ENCODE data around the gene MTA3.

The MTA3 gene

DNA sequence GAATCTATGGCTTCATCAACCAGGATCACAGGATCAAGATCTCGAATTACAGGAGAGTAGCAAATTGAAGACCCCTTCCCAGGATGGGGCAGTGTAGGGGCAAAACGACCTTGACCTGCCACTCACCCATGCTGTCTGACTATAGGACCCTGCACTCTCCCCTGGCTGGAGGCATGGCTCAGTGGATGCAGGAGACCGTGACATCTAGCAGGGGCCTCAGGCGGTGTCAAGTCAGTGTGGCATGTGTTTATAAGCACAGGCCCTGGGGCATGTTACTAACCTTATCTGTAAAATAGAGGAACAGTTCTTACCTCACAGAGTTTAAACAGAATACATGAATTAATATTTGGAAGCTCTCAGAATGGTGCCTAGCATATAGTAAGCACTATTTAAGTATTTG lies 220.4 kb downstream of the MTA3 start:
- no peaks in the 10 kb centered on the region for H3K79me2 ChIP-seq (ENCODE audit: insufficient read depth, low read length)
- no peak overlapping the region for H3K9ac ChIP-seq (ENCODE audit: low read depth, low read length, poor library complexity, severe bottlenecking)
- H3K4me1 ChIP-seq (ENCODE audit: insufficient read depth, low read length, poor library complexity, severe bottlenecking): peaks cover 7% of the 10 kb centered on the region
- H3K9me3 ChIP-seq (ENCODE audit: insufficient read depth, low read depth, low read length): no peaks in the 10 kb centered on the region
- H3K4me2 ChIP-seq (ENCODE audit: low read depth, low read length, poor library complexity, severe bottlenecking): no peak overlapping the region
- no peak overlapping the region for H2AFZ ChIP-seq (ENCODE audit: low read length)
- no peaks in the 10 kb centered on the region for H3K36me3 ChIP-seq (ENCODE audit: insufficient read depth, low read length)
- H4K20me1 ChIP-seq (ENCODE audit: insufficient read depth, low read length, poor library complexity, severe bottlenecking): no peaks in the 10 kb centered on the region
- H3K9me2 ChIP-seq (replicated peaks; ENCODE audit: low read depth, low read length): no peaks in the 10 kb centered on the region
- H3F3A ChIP-seq (ENCODE audit: low read depth): no peaks in the 10 kb centered on the region
- TF ChIP-seq, protein P1, sequence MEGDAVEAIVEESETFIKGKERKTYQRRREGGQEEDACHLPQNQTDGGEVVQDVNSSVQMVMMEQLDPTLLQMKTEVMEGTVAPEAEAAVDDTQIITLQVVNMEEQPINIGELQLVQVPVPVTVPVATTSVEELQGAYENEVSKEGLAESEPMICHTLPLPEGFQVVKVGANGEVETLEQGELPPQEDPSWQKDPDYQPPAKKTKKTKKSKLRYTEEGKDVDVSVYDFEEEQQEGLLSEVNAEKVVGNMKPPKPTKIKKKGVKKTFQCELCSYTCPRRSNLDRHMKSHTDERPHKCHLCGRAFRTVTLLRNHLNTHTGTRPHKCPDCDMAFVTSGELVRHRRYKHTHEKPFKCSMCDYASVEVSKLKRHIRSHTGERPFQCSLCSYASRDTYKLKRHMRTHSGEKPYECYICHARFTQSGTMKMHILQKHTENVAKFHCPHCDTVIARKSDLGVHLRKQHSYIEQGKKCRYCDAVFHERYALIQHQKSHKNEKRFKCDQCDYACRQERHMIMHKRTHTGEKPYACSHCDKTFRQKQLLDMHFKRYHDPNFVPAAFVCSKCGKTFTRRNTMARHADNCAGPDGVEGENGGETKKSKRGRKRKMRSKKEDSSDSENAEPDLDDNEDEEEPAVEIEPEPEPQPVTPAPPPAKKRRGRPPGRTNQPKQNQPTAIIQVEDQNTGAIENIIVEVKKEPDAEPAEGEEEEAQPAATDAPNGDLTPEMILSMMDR (conservative IDR thresholded peaks at IDR 0.05; ENCODE audit: low read length): no peak
- no peak for TF ChIP-seq EZH2phosphoT487 (IDR thresholded peaks at IDR 0.05; ENCODE audit: borderline replicate concordance)
- H3K27me3 ChIP-seq (ENCODE audit: insufficient read depth, low read length, poor library complexity, severe bottlenecking): no peaks in the 10 kb centered on the region
- no peak overlapping the region for H3K4me3 ChIP-seq (ENCODE audit: low read length, poor library complexity, severe bottlenecking)

DNA sequence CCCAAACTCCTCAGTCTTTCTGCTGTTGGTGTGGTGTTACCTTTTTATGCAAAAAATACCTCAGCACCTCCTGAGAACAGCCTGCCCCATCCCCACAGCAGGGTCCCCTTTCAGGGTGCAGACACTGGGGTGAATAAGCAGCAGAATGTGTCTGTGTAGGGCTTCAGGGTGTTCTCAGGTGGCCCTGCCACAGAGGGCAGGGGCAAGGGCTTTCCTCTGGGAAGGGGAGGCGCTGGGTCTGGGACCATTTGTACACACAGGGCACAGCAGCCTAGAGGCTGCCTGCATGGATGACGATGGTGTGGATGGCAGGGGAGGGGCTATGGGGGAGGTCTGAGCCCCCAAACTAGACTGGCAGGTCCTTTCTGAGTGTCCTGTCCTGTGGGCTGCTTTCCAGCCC lies 221.3 kb downstream of the MTA3 start:
- Histone ChIP-seq H3K9me2 (replicated peaks; ENCODE audit: low read depth, low read length) (no peaks in the 10 kb centered on the region), H3K9me3 (ENCODE audit: insufficient read depth, low read depth, low read length) (no peaks in the 10 kb centered on the region), H3K27me3 (ENCODE audit: insufficient read depth, low read length, poor library complexity, severe bottlenecking) (no peaks in the 10 kb centered on the region), H3K4me1 (ENCODE audit: insufficient read depth, low read length, poor library complexity, severe bottlenecking) (peaks cover 7% of the 10 kb centered on the region), H3K36me3 (ENCODE audit: insufficient read depth, low read length) (no peaks in the 10 kb centered on the region), H3K4me2 (ENCODE audit: low read depth, low read length, poor library complexity, severe bottlenecking) (no peak overlapping the region), H3F3A (ENCODE audit: low read depth) (no peaks in the 10 kb centered on the region), H4K20me1 (ENCODE audit: insufficient read depth, low read length, poor library complexity, severe bottlenecking) (no peaks in the 10 kb centered on the region), H3K9ac (ENCODE audit: low read depth, low read length, poor library complexity, severe bottlenecking) (no peak overlapping the region), H3K4me3 (ENCODE audit: low read length, poor library complexity, severe bottlenecking) (no peak overlapping the region), H2AFZ (ENCODE audit: low read length) (no peak overlapping the region), H3K79me2 (ENCODE audit: insufficient read depth, low read length) (no peaks in the 10 kb centered on the region)
- TF ChIP-seq, protein P1 (conservative IDR thresholded peaks at IDR 0.05; ENCODE audit: low read length): no peak
- TF ChIP-seq EZH2phosphoT487 (IDR thresholded peaks at IDR 0.05; ENCODE audit: borderline replicate concordance): no peak

DNA sequence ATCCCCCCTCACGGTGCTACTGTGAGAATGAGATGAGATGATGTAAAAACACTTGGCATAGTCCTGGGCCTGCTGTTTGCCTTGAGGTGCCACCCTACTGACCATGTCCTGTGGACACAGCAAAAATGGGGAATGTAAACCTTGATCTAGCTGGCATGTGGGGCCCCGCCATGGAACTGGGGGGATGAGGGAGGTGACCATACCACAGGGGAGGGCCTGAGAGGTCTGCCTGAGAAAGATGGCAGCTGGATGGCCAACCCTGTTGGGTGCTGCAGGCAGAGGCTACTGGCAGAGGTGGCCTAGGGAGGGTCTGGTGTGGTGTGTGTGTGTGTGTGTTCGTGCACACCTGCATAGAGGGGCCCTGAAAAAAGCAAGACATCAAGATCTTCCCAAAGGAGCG lies 223.2 kb downstream of the MTA3 start:
- H3K9ac ChIP-seq (ENCODE audit: low read depth, low read length, poor library complexity, severe bottlenecking): no peak overlapping the region
- no peaks in the 10 kb centered on the region for H3K36me3 ChIP-seq (ENCODE audit: insufficient read depth, low read length)
- H4K20me1 ChIP-seq (ENCODE audit: insufficient read depth, low read length, poor library complexity, severe bottlenecking): no peaks in the 10 kb centered on the region
- H3F3A ChIP-seq (ENCODE audit: low read depth): no peaks in the 10 kb centered on the region
- H3K4me1 ChIP-seq (ENCODE audit: insufficient read depth, low read length, poor library complexity, severe bottlenecking): peaks cover 7% of the 10 kb centered on the region
- no peak overlapping the region for H3K4me3 ChIP-seq (ENCODE audit: low read length, poor library complexity, severe bottlenecking)
- no peaks in the 10 kb centered on the region for H3K27me3 ChIP-seq (ENCODE audit: insufficient read depth, low read length, poor library complexity, severe bottlenecking)
- no peaks in the 10 kb centered on the region for H3K79me2 ChIP-seq (ENCODE audit: insufficient read depth, low read length)
- H2AFZ ChIP-seq (ENCODE audit: low read length): no peak overlapping the region
- H3K4me2 ChIP-seq (ENCODE audit: low read depth, low read length, poor library complexity, severe bottlenecking): no peak overlapping the region
- no peaks in the 10 kb centered on the region for H3K9me3 ChIP-seq (ENCODE audit: insufficient read depth, low read depth, low read length)
- no peaks in the 10 kb centered on the region for H3K9me2 ChIP-seq (replicated peaks; ENCODE audit: low read depth, low read length)
- no peak for TF ChIP-seq EZH2phosphoT487 (IDR thresholded peaks at IDR 0.05; ENCODE audit: borderline replicate concordance)
- TF ChIP-seq, protein P1 (conservative IDR thresholded peaks at IDR 0.05; ENCODE audit: low read length): no peak

All from Loucy (cell line).